Transverse colon (tissue), 4 donors: ENCODE measurements around the gene GKN1.

Experiments used
- CTCF ChIP-seq, 5 experiments: fragments of 200-600 bp in 3 of 5; fragments of 450-650 bp in 2 of 5; sonication (generic) in 3 of 5; IDR thresholded peaks; 1 replicate in 2 of 5; 2 replicates in 3 of 5; pipeline ENCODE4 v1.5.1; 2016 to 2017; ENCODE audit warnings: antibody characterized with exemption in 5 of 5, inconsistent platforms in 3 of 5, mild to moderate bottlenecking in 2 of 5, moderate library complexity in 1 of 5
- POLR2A ChIP-seq: fragments of 450-650 bp; IDR thresholded peaks from one replicate; pipeline ENCODE4 v1.6.1; 2016; ENCODE audit warnings: antibody characterized with exemption, mild to moderate bottlenecking, moderate library complexity
- POLR2AphosphoS5 ChIP-seq, 3 donors: sonication (generic); formaldehyde crosslinking; IDR thresholded peaks; one replicate each; pipeline ENCODE4 v1.6.1; 2016; ENCODE audit warnings: antibody characterized with exemption in 3 of 3

- TF ChIP-seq CTCF (IDR thresholded peaks at IDR 0.05) (no peak), POLR2AphosphoS5 (IDR thresholded peaks at IDR 0.05) (no peak), POLR2A (no peak)
Observed at GRCh38 chr2:68964282-68964681, 10.2 kb upstream of the GKN1 start.
